ENCODE results near the gene CDC42BPB. TPM values are rescaled to one million over a fixed set of nuclear protein-coding genes. Genes with fewer than 3 reads are reported as not detected.

Gene CDC42BPB
- total and polyA plus RNA-seq, 8 donors: 73.4 to 91.4 (median 79.5) TPM

DNA sequence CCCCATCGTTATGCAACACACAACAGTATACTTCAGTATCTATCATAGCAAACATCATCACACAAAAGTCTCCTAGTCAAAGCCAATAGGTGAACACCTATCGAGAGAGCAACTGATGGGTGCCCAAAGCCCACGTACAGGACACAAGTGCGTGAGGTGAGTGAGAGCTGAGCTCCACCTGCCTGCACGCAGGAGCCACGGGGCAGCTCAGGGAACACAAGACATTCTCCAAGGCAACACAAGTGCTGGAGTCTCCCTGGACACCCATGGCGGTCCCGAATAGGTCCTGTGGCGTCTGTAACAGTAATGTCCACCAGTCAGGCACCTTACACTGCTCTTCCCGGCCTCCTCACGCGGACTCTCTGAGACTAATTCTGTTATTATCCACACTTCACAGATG lies 44.3 kb downstream of the CDC42BPB start:
- ATAC-seq: no peak
- intact Hi-C loops (cut with DNase I): no loop called here

DNA sequence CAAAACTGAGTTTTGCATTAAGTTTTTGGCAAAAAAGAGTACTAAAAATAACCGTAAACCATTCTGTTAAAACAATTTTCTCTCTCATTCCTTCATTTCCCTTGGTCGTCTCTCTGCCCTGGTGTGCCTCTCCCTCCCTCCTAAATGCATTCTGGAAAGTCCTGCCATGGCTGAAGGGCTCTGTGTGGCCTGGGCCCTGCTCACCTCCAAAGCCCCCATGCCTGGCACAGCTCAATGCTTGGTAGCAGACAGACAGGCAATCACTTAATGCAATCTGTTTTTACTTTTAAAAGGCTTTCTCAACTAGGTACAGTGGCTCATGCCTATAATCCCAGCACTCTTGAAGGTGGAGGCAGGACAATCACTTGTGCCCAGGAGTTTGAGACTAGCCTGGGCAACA lies 47.8 kb downstream of the CDC42BPB start:
- Histone ChIP-seq H3K27me3 (no peaks in the 10 kb centered on the region), H3K4me3 (no peak overlapping the region), H3K36me3 (peaks cover 0 to 24% of the 10 kb centered on the region in 2 donors), H3K27ac (no peak overlapping the region), H3K9me3 (no peaks in the 10 kb centered on the region), H3K4me1 (peaks cover 0 to 10% of the 10 kb centered on the region in 2 donors)
- ATAC-seq: no peak
- TF ChIP-seq, protein P1, sequence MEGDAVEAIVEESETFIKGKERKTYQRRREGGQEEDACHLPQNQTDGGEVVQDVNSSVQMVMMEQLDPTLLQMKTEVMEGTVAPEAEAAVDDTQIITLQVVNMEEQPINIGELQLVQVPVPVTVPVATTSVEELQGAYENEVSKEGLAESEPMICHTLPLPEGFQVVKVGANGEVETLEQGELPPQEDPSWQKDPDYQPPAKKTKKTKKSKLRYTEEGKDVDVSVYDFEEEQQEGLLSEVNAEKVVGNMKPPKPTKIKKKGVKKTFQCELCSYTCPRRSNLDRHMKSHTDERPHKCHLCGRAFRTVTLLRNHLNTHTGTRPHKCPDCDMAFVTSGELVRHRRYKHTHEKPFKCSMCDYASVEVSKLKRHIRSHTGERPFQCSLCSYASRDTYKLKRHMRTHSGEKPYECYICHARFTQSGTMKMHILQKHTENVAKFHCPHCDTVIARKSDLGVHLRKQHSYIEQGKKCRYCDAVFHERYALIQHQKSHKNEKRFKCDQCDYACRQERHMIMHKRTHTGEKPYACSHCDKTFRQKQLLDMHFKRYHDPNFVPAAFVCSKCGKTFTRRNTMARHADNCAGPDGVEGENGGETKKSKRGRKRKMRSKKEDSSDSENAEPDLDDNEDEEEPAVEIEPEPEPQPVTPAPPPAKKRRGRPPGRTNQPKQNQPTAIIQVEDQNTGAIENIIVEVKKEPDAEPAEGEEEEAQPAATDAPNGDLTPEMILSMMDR (IDR thresholded peaks at IDR 0.05): no peak
- no peak for DNase-seq
- intact Hi-C loops (cut with DNase I): no loop called here

More for the DNA sequence above, 44.3 kb downstream of the CDC42BPB start:
- H3K27ac ChIP-seq: no peak overlapping the region
- H3K27me3 ChIP-seq: no peaks in the 10 kb centered on the region
- TF ChIP-seq, protein P1 (IDR thresholded peaks at IDR 0.05): no peak
- peaks cover 0 to 14% of the 10 kb centered on the region in 2 donors for H3K36me3 ChIP-seq
- no peaks in the 10 kb centered on the region for H3K9me3 ChIP-seq
- DNase-seq: no peak
- H3K4me3 ChIP-seq: no peak overlapping the region
- peaks cover 0 to 32% of the 10 kb centered on the region in 2 donors for H3K4me1 ChIP-seq

DNA sequence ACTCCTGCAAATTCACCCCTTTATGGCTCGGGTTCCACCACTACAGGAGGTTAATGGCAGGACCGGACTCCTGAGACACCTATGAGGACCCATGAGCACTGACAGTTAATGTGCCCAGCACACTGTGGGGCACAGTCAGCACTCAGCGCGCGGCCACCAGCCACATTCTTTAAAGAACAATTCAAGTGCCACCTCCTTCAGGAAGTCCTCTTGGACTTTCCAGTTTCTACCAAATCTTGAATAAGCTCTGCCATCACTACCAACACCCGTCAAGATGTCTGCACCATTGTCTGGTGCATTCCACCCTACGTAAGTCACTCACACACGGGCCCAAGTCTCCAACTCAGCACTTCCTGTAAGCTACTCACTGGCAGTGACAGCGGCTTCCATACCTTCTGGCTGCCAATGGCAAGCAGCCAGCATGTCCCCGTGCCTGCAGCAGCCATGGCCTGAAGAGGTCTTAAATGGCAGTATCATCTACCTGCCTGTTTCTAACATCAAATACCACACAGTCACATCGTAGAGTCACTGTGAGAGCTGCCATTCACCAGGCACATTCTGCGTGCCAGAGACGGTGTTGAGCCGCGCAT lies 48.5 kb downstream of the CDC42BPB start:
- no peaks in the 10 kb centered on the region for H3K9me3 ChIP-seq
- no peak overlapping the region for H3K4me3 ChIP-seq
- TF ChIP-seq, protein P1 (IDR thresholded peaks at IDR 0.05): no peak
- peaks cover 0 to 3% of the 10 kb centered on the region in 2 donors for H3K4me1 ChIP-seq
- DNase-seq: no peak
- no peak overlapping the region for H3K27ac ChIP-seq
- no peak for ATAC-seq
- intact Hi-C loops (cut with DNase I): no loop called here
- H3K27me3 ChIP-seq: no peaks in the 10 kb centered on the region
- H3K36me3 ChIP-seq: peaks cover 0 to 29% of the 10 kb centered on the region in 2 donors

DNA sequence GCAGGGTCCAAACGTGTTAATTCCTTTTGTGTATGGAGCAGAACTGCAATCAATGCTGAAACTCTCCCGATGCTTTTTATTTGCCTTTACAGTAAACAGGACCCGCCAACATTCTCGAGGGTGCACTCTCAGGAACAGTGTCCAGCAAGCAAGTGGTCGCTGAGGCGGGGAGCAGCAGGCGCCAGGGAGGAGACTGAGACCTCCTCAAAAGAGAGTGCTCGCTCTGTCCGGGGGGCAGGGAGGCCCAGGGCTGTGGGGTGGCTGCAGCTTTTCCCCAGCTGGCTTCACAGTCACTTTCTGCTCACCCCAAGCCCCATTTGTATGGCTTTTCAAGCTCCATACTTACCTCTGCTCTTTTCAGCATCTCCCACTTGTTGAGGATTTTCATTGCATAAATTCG lies 49.2 kb downstream of the CDC42BPB start:
- no peak for ATAC-seq
- no peaks in the 10 kb centered on the region for H3K27me3 ChIP-seq
- peak overlapping the region in 1 of 2 donors; percentile 13 for H3K27ac ChIP-seq
- TF ChIP-seq, protein P1 (IDR thresholded peaks at IDR 0.05): no peak
- H3K9me3 ChIP-seq: no peaks in the 10 kb centered on the region
- no peak overlapping the region for H3K4me3 ChIP-seq
- peaks cover 0 to 36% of the 10 kb centered on the region in 2 donors for H3K36me3 ChIP-seq
- intact Hi-C loops (cut with DNase I): no loop called here
- DNase-seq: no peak
- no peaks in the 10 kb centered on the region for H3K4me1 ChIP-seq

DNA sequence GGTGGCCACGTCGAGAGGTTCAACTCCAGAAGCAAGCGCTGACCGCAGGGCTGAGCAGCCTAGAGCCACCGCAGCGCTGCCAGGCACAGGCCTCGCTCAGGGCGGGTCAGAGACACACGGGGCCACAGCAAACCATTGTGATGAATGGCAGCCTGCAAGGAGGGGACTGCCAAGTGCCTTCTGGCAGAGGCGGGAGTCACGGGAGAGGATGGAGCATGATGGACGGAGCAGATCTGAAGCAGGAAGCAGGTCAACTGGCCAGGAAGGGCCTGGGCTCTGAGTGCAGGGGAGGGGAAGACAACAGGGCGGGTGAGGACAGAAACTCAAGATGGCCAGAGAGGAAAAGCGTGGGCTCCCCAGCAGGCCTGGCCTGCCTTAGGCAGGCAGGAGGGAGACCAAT lies 49.8 kb downstream of the CDC42BPB start:
- intact Hi-C loops (cut with DNase I): no loop called here
- Histone ChIP-seq H3K36me3 (peaks cover 0 to 42% of the 10 kb centered on the region in 2 donors), H3K27me3 (no peaks in the 10 kb centered on the region), H3K9me3 (no peaks in the 10 kb centered on the region), H3K4me1 (no peaks in the 10 kb centered on the region), H3K4me3 (no peak overlapping the region), H3K27ac (peak overlapping the region in 1 of 2 donors; percentile 13)
- peak in 1 of 4 donors; percentile 25 for DNase-seq
- TF ChIP-seq, protein P1 (IDR thresholded peaks at IDR 0.05): no peak
- peak; percentile 55 for ATAC-seq

Measured in left lung (tissue), 10 donors.